Measurements from ENCODE around the gene HES5. TPM values are rescaled to one million over a fixed set of nuclear protein-coding genes. Genes with fewer than 3 reads are reported as not detected.
"Not testable (repeated sequence)": the region's sequence is repeated elsewhere in the genome, so short reads cannot be mapped to it uniquely, and the experiment has no call there.

The HES5 gene
- total RNA-seq, 1 donor: not detected

DNA sequence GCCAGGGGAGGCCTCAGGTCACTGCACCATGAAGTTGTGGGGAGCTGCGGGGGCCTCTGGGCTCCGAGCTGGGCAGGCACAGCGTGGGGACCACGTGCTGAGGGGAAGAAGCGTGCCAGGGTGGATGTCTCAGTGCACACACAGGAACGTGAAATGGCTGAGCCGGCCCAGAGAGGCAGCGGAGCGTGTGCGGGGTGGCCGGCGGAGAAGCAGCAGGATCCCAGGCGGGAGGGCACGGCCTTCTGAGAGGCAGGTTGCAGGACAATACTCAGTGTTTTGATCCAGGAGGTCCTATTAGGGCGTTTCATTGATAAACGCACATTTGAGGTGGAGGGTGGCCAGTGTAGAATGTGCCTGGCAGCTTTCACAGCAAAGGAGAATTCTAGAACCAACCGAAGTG lies 39.0 kb upstream of the HES5 start:
- Histone ChIP-seq H3K27ac (ENCODE audit: low read depth, low read length) (no peak overlapping the region), H3K36me3 (ENCODE audit: insufficient read depth, low read length) (no peaks in the 10 kb centered on the region), H4K20me1 (ENCODE audit: insufficient read depth, low read length) (peaks cover 3% of the 10 kb centered on the region), H3K27me3 (ENCODE audit: insufficient read depth, low read length) (peaks cover 11% of the 10 kb centered on the region), H3K4me2 (ENCODE audit: insufficient read depth, low read length) (no peak overlapping the region), H2AFZ (ENCODE audit: low read length) (no peak overlapping the region), H3K79me2 (ENCODE audit: insufficient read depth, low read length) (no peaks in the 10 kb centered on the region), H3K4me3 (ENCODE audit: insufficient read depth, low read length) (no peak overlapping the region), H3K9me3 (ENCODE audit: low read depth, low read length) (peaks cover 3% of the 10 kb centered on the region), H3K4me1 (ENCODE audit: insufficient read depth, low read length) (no peaks in the 10 kb centered on the region)
- TF ChIP-seq, protein P1, sequence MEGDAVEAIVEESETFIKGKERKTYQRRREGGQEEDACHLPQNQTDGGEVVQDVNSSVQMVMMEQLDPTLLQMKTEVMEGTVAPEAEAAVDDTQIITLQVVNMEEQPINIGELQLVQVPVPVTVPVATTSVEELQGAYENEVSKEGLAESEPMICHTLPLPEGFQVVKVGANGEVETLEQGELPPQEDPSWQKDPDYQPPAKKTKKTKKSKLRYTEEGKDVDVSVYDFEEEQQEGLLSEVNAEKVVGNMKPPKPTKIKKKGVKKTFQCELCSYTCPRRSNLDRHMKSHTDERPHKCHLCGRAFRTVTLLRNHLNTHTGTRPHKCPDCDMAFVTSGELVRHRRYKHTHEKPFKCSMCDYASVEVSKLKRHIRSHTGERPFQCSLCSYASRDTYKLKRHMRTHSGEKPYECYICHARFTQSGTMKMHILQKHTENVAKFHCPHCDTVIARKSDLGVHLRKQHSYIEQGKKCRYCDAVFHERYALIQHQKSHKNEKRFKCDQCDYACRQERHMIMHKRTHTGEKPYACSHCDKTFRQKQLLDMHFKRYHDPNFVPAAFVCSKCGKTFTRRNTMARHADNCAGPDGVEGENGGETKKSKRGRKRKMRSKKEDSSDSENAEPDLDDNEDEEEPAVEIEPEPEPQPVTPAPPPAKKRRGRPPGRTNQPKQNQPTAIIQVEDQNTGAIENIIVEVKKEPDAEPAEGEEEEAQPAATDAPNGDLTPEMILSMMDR (IDR thresholded peaks at IDR 0.05; ENCODE audit: extremely low read depth, low read depth, low read length): no peak
- DNase-seq (ENCODE audit: insufficient read length, low spot score, missing footprints): peak; percentile 30

DNA sequence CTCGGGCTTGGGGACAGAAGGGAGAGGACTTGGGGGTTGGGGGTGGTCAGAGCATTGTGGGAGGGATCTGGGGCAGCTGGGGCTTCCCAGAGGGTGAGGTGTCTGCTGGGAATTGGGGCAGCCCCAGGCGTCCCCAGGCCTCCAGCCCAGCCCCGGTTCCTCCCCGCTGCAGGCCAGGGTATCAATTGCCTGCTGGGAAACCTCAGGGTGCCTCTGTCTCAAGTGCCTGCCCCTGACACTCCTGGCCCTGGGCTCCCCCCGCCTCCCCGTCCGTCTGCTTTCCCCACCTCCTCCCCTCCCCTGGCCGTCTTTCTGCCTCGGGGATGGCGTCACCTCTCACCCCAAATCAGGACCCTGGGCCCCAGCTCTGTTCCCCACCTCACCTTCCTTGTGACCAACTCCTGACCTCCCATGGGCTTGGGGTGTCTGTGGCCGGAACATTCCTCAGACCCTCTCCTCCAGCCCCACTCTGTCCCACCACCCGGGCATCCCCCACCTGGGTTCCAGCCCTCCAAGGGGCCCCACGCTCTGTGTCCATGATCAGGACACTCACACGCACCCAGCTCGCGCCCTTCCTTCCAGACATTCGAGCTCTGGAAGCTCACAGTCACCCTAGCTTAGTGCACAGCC lies 38.2 kb upstream of the HES5 start:
- H4K20me1 ChIP-seq (ENCODE audit: insufficient read depth, low read length); H3K79me2 ChIP-seq (ENCODE audit: insufficient read depth, low read length); H3K36me3 ChIP-seq (ENCODE audit: insufficient read depth, low read length); H3K4me1 ChIP-seq (ENCODE audit: insufficient read depth, low read length); H3K27ac ChIP-seq (ENCODE audit: low read depth, low read length); H3K9me3 ChIP-seq (ENCODE audit: low read depth, low read length); H3K4me2 ChIP-seq (ENCODE audit: insufficient read depth, low read length); DNase-seq (ENCODE audit: insufficient read length, low spot score, missing footprints); H2AFZ ChIP-seq (ENCODE audit: low read length); H3K4me3 ChIP-seq (ENCODE audit: insufficient read depth, low read length): not testable (repeated sequence)
- H3K27me3 ChIP-seq (ENCODE audit: insufficient read depth, low read length): peaks cover 11% of the 10 kb centered on the region

DNA sequence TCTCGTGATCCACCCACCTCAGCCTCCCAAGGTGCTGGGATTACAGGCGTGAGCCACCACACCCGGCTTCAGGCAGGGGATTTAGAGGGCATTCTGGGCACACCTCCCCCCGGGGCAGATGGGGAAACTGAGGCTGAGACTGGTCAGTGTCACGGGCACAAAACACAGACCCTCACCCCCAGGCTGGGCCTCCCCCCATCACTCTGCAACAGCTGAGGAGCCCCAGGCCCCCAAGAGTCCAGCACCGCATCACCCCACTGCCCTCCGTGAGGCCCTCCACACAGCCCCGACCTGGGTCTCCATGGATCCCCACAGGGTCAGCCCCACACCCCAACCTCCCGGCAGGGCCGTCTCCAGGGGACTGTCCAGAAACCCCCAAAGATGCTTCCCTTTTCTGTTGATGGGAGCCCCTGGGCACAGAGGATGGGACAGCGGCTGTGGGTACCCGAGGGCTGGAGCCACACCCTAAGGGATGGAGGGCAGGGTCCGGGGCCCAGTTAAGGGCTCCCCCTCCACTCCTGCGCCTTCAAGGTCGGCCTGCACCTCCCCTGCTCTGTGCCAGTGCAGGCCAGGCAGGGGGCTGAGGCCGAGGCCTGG lies 37.1 kb upstream of the HES5 start:
- Histone ChIP-seq H4K20me1 (ENCODE audit: insufficient read depth, low read length) (peaks cover 3% of the 10 kb centered on the region), H2AFZ (ENCODE audit: low read length) (no peak overlapping the region), H3K9me3 (ENCODE audit: low read depth, low read length) (no peaks in the 10 kb centered on the region), H3K79me2 (ENCODE audit: insufficient read depth, low read length) (no peaks in the 10 kb centered on the region), H3K4me2 (ENCODE audit: insufficient read depth, low read length) (no peak overlapping the region), H3K36me3 (ENCODE audit: insufficient read depth, low read length) (no peaks in the 10 kb centered on the region), H3K4me3 (ENCODE audit: insufficient read depth, low read length) (no peak overlapping the region), H3K27me3 (ENCODE audit: insufficient read depth, low read length) (peaks cover 8% of the 10 kb centered on the region), H3K4me1 (ENCODE audit: insufficient read depth, low read length) (no peaks in the 10 kb centered on the region), H3K27ac (ENCODE audit: low read depth, low read length) (no peak overlapping the region)
- DNase-seq (ENCODE audit: insufficient read length, low spot score, missing footprints): peak; percentile 46
- TF ChIP-seq, protein P1 (IDR thresholded peaks at IDR 0.05; ENCODE audit: extremely low read depth, low read depth, low read length): no peak

DNA sequence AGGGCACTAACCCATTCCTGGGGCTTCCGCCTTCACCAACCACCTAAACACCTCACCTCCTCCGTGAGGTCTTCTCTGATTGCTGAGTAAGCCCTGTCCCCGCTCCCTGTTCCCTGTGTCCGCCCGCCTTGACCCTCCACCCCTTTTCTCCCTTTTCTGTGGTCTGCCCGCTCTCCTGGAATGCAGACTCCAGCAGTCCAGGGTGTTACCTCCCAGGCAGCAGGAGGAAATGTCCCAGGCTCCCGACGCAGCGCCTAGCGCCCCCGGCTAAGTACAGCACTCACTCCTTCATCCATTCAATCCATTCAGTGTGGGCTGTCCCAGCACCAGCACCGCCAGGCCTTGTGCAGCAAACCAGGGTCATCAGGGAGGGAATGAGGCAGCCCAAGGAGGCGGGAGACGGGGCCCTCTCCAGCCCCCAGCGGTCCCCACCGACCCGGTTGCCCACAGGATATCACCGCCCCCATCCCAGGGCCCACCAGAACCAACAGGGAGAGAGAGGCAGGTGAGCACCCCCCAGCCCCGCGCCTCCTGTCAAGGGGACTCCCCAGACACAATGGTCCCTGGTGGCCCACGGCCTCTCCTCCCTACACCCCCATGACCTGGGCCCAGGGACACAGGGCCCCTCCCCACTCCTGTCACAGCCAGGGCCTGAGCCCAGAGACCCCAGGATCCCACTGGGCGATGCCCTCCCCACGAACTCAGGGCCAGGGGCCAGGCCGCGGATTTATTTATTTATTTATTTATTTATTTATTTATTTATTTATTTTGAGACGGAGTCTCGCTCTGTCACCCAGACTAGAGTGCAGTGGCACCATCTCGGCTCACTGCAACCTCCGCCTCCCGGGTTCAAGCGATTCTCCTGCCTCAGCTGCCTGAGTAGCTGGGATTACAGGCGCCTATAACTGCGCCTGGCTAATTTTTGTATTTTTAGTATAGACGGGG lies 36.3 kb upstream of the HES5 start:
- Histone ChIP-seq H2AFZ (ENCODE audit: low read length) (no peak overlapping the region), H3K4me2 (ENCODE audit: insufficient read depth, low read length) (no peak overlapping the region), H3K4me3 (ENCODE audit: insufficient read depth, low read length) (no peak overlapping the region), H4K20me1 (ENCODE audit: insufficient read depth, low read length) (peaks cover 3% of the 10 kb centered on the region), H3K27ac (ENCODE audit: low read depth, low read length) (no peak overlapping the region), H3K4me1 (ENCODE audit: insufficient read depth, low read length) (no peaks in the 10 kb centered on the region), H3K36me3 (ENCODE audit: insufficient read depth, low read length) (no peaks in the 10 kb centered on the region), H3K27me3 (ENCODE audit: insufficient read depth, low read length) (peaks cover 8% of the 10 kb centered on the region), H3K9me3 (ENCODE audit: low read depth, low read length) (no peaks in the 10 kb centered on the region), H3K79me2 (ENCODE audit: insufficient read depth, low read length) (no peaks in the 10 kb centered on the region)
- TF ChIP-seq, protein P1 (IDR thresholded peaks at IDR 0.05; ENCODE audit: extremely low read depth, low read depth, low read length): no peak
- peak; percentile 73 for DNase-seq (ENCODE audit: insufficient read length, low spot score, missing footprints)

Measured in osteoblast (primary cell).